ENCODE data around the gene CLPTM1L. TPM values are rescaled to one million over a fixed set of nuclear protein-coding genes. Genes with fewer than 3 reads are reported as not detected.

The CLPTM1L gene
- total RNA-seq, 2 donors from 2014 or later: 56.6 to 85.4 TPM

GRCh38 chr5:1274471-1274870 lies 70.4 kb downstream of the CLPTM1L start:
- DNase-seq (ENCODE audit: low spot score): no peak
- Histone ChIP-seq H3K9me3 (no peaks in the 10 kb centered on the region), H3K36me3 (no peaks in the 10 kb centered on the region), H3K27me3 (no peaks in the 10 kb centered on the region), H3K27ac (no peak overlapping the region), H3K4me3 (no peak overlapping the region), H3K4me1 (no peaks in the 10 kb centered on the region)
- TF ChIP-seq, protein P1, sequence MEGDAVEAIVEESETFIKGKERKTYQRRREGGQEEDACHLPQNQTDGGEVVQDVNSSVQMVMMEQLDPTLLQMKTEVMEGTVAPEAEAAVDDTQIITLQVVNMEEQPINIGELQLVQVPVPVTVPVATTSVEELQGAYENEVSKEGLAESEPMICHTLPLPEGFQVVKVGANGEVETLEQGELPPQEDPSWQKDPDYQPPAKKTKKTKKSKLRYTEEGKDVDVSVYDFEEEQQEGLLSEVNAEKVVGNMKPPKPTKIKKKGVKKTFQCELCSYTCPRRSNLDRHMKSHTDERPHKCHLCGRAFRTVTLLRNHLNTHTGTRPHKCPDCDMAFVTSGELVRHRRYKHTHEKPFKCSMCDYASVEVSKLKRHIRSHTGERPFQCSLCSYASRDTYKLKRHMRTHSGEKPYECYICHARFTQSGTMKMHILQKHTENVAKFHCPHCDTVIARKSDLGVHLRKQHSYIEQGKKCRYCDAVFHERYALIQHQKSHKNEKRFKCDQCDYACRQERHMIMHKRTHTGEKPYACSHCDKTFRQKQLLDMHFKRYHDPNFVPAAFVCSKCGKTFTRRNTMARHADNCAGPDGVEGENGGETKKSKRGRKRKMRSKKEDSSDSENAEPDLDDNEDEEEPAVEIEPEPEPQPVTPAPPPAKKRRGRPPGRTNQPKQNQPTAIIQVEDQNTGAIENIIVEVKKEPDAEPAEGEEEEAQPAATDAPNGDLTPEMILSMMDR (IDR thresholded peaks at IDR 0.05): no peak

GRCh38 chr5:1273745-1274144 lies 71.2 kb downstream of the CLPTM1L start:
- no peaks in the 10 kb centered on the region for H3K9me3 ChIP-seq
- TF ChIP-seq, protein P1 (IDR thresholded peaks at IDR 0.05): no peak
- no peak for DNase-seq (ENCODE audit: low spot score)
- H3K27ac ChIP-seq: no peak overlapping the region
- no peaks in the 10 kb centered on the region for H3K36me3 ChIP-seq
- H3K4me1 ChIP-seq: no peaks in the 10 kb centered on the region
- H3K27me3 ChIP-seq: no peaks in the 10 kb centered on the region
- H3K4me3 ChIP-seq: no peak overlapping the region

GRCh38 chr5:1272201-1272600 lies 72.7 kb downstream of the CLPTM1L start:
- TF ChIP-seq, protein P1 (IDR thresholded peaks at IDR 0.05): no peak
- Histone ChIP-seq H3K4me1 (no peaks in the 10 kb centered on the region), H3K27ac (no peak overlapping the region), H3K36me3 (no peaks in the 10 kb centered on the region), H3K27me3 (no peaks in the 10 kb centered on the region), H3K4me3 (no peak overlapping the region), H3K9me3 (no peaks in the 10 kb centered on the region)
- no peak for DNase-seq (ENCODE audit: low spot score)

- H3K27me3 ChIP-seq: no peaks in the 10 kb centered on the region
- H3K27ac ChIP-seq: no peak overlapping the region
- TF ChIP-seq, protein P1 (IDR thresholded peaks at IDR 0.05): no peak
- H3K4me1 ChIP-seq: no peaks in the 10 kb centered on the region
- H3K4me3 ChIP-seq: no peak overlapping the region
- no peaks in the 10 kb centered on the region for H3K36me3 ChIP-seq
- no peak for DNase-seq (ENCODE audit: low spot score)
- H3K9me3 ChIP-seq: no peaks in the 10 kb centered on the region
Measured at GRCh38 chr5:1270933-1271914, 73.7 kb downstream of the CLPTM1L start.

GRCh38 chr5:1270426-1270825 lies 74.5 kb downstream of the CLPTM1L start:
- H3K4me3 ChIP-seq: no peak overlapping the region
- no peaks in the 10 kb centered on the region for H3K9me3 ChIP-seq
- no peaks in the 10 kb centered on the region for H3K36me3 ChIP-seq
- no peaks in the 10 kb centered on the region for H3K4me1 ChIP-seq
- no peak overlapping the region for H3K27ac ChIP-seq
- no peaks in the 10 kb centered on the region for H3K27me3 ChIP-seq
- TF ChIP-seq, protein P1 (IDR thresholded peaks at IDR 0.05): no peak
- DNase-seq (ENCODE audit: low spot score): no peak
